Activated T-helper 1 cell treated with Interleukin-2 at 50 U/mL for 16 hours (primary cell): Measurements from ENCODE around the gene GFM1.
"Not testable (repeated sequence)": the region's sequence is repeated elsewhere in the genome, so short reads cannot be mapped to it uniquely, and the experiment has no call there.

Source experiments
- DNase-seq: peaks from one replicate; pipeline ENCODE4 v3.0.0-alpha.2; 2020; ENCODE audit warnings: low read depth

Gene GFM1

GRCh38 chr3:158678687-158679086, 34.4 kb downstream of the GFM1 start:
- DNase-seq = no peak

- no peak for DNase-seq
These were observed 35.2 kb downstream of the GFM1 start for GRCh38 chr3:158679547-158680000.

GRCh38 chr3:158680861-158681260, 36.5 kb downstream of the GFM1 start:
- no peak for DNase-seq

- DNase-seq = no peak
These were observed 39.1 kb downstream of the GFM1 start for GRCh38 chr3:158683230-158683962.

GRCh38 chr3:158685159-158685558, 40.8 kb downstream of the GFM1 start:
- DNase-seq = no peak

- DNase-seq = not testable (repeated sequence)
These were observed 49.6 kb downstream of the GFM1 start for GRCh38 chr3:158693866-158694456.

GRCh38 chr3:158696618-158697017, 52.3 kb downstream of the GFM1 start:
- DNase-seq = no peak

GRCh38 chr3:158700559-158700958, 56.2 kb downstream of the GFM1 start:
- no peak for DNase-seq

- DNase-seq = no peak
These were observed 57.2 kb downstream of the GFM1 start for GRCh38 chr3:158701420-158702065.

- DNase-seq = no peak
These were observed 58.6 kb downstream of the GFM1 start for GRCh38 chr3:158702815-158703481.

- no peak for DNase-seq
These were observed 59.2 kb downstream of the GFM1 start for GRCh38 chr3:158703566-158703965.

GRCh38 chr3:158709666-158710083, 65.3 kb downstream of the GFM1 start:
- no peak for DNase-seq

GRCh38 chr3:158710601-158711000, 66.3 kb downstream of the GFM1 start:
- DNase-seq = no peak

- DNase-seq = no peak
These were observed 67.6 kb downstream of the GFM1 start for GRCh38 chr3:158711886-158712285.

- no peak for DNase-seq
These were observed 68.1 kb downstream of the GFM1 start for GRCh38 chr3:158712443-158712842.

GRCh38 chr3:158713094-158713499, 68.8 kb downstream of the GFM1 start:
- no peak for DNase-seq

- DNase-seq = no peak
These were observed 73.2 kb downstream of the GFM1 start for GRCh38 chr3:158717576-158717975.

- no peak for DNase-seq
These were observed 74.3 kb downstream of the GFM1 start for GRCh38 chr3:158718490-158719170.

GRCh38 chr3:158722108-158722507, 77.8 kb downstream of the GFM1 start:
- no peak for DNase-seq

GRCh38 chr3:158723991-158724390, 79.7 kb downstream of the GFM1 start:
- DNase-seq = no peak

- no peak for DNase-seq
These were observed 81.2 kb downstream of the GFM1 start for GRCh38 chr3:158725348-158726011.
